GM12872 (cell line): ENCODE data around the gene SPATA45.

Experiments used
- TF ChIP-seq, protein P1 (sequence below): IDR thresholded peaks from 3 replicates; pipeline ENCODE4 v1.5.1; 2011; ENCODE audit warnings: low read depth, mild to moderate bottlenecking, low read length, moderate library complexity; ENCODE audit not compliant: insufficient read depth

SPATA45 gene

GRCh38 chr1:212781225-212781624, 66.2 kb downstream of the SPATA45 start:
- TF ChIP-seq, protein P1, sequence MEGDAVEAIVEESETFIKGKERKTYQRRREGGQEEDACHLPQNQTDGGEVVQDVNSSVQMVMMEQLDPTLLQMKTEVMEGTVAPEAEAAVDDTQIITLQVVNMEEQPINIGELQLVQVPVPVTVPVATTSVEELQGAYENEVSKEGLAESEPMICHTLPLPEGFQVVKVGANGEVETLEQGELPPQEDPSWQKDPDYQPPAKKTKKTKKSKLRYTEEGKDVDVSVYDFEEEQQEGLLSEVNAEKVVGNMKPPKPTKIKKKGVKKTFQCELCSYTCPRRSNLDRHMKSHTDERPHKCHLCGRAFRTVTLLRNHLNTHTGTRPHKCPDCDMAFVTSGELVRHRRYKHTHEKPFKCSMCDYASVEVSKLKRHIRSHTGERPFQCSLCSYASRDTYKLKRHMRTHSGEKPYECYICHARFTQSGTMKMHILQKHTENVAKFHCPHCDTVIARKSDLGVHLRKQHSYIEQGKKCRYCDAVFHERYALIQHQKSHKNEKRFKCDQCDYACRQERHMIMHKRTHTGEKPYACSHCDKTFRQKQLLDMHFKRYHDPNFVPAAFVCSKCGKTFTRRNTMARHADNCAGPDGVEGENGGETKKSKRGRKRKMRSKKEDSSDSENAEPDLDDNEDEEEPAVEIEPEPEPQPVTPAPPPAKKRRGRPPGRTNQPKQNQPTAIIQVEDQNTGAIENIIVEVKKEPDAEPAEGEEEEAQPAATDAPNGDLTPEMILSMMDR: no peak

DNA sequence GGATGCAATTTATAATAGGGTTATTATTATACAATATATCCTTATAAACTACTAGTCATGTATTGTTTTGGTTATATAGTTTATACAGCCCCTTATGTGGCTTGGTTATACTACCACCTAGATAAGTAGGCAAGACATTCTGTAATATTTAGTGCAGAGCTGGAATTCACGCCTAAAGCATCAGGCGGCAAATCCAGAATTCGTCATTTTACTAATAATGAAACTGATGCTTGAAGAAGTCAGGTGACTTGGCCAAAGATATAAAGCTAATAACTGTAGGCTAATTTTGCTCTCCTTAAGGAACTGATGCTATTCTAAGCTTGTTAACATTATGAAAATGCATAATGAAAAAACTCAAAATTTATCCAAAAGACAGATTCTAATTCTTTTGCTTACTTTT, 66.7 kb downstream of the SPATA45 start:
- TF ChIP-seq, protein P1: no peak
